ENCODE data around the gene KCNK4. TPM values are rescaled to one million over a fixed set of nuclear protein-coding genes. Genes with fewer than 3 reads are reported as not detected.

Gene KCNK4
- total RNA-seq: under 0.01 TPM in 1 of 2 replicates, not detected in the other

DNA sequence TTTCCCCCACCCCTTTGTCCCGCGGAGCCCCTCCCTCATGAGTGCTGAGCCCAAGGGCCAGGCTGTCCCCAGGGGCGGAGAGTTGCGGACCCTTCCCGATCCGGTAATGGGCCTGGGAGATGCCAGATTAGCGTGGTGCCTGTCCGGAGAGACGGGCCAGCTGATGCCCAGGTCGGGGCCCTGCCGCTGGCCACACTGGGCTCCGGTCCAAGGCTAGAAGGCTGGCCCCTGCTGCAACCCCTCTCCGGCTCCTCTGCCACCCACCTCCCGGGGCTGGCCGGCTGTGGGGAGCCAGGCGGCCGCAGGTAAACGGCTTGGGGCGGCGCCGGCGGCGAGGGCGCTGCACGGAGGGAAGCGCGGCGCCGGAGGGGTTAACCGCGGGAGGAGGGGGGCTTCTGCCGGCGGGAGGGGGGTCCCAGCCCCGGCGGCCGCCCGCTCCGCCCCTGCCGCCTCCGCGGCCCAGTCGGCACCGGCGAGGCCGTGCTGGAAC is at the start of gene KCNK4:
Gene KCNK4, plus strand, starts transcription at position 41 of the 490 bp plus-strand sequence. CDS start 1,717 bp downstream, outside the sequence.

GRCh38 chr11:64246871-64247728 is 44.0 kb upstream of the KCNK4 start, which contains the start of gene PPP1R14B:
TSS of gene PPP1R14B (minus strand) at chr11:64246943. CDS start at chr11:64246673, 270 bp downstream.

GRCh38 chr11:64251016-64251752 is 39.9 kb upstream of the KCNK4 start, which contains the start of gene PLCB3:
TSS of gene PLCB3 (plus strand) at chr11:64251530. CDS start at chr11:64251650, 120 bp downstream.

DNA sequence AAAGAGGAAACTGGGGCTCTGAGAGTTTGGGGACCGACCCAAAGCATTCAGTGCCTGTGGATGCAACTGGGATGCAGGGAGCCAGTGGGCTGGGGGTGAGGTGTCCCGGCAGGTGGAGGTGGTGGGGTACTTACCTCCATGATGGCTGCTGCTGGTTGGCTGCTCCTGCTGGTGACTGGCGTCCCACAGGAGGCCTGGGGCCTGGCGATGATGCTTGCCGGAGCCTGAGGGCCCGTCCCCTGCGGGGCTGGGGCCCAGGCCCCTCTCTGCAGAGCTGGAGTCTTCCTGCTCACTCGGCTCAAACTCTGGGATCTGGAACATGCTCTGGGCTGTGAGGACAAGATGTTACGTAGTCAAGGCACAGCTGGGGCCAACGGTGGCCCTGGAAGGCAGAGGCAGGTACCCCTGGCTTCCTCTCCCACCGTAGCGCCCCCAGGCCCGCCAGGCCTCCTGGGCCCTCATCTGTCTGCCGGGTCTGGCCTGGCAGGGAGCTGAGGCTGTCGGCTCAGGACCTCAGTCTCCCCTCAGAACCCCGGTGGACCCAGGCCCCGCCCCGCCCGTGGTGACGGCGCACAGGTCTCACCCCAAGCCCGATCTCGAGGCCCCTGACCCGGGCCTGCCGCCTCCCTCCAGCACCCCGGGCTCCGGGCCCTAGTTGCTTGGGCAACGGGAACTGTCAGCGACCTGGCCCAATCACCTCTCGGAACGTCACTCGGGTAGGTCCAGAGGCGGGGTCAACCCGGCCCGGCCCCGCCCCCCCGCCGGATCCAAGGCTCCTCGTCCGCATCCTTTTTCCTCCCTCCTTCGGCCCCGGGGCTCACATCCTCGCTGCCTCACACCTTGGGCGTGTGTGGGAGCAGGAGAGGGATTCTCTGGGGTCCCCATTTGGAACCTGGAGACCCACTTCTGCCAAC is 6.8 kb upstream of the KCNK4 start, which contains the start of gene BAD:
Gene BAD, minus strand, starts transcription at position 618 of the 914 bp plus-strand sequence. Its CDS starts 297 bp downstream, at position 321.

DNA sequence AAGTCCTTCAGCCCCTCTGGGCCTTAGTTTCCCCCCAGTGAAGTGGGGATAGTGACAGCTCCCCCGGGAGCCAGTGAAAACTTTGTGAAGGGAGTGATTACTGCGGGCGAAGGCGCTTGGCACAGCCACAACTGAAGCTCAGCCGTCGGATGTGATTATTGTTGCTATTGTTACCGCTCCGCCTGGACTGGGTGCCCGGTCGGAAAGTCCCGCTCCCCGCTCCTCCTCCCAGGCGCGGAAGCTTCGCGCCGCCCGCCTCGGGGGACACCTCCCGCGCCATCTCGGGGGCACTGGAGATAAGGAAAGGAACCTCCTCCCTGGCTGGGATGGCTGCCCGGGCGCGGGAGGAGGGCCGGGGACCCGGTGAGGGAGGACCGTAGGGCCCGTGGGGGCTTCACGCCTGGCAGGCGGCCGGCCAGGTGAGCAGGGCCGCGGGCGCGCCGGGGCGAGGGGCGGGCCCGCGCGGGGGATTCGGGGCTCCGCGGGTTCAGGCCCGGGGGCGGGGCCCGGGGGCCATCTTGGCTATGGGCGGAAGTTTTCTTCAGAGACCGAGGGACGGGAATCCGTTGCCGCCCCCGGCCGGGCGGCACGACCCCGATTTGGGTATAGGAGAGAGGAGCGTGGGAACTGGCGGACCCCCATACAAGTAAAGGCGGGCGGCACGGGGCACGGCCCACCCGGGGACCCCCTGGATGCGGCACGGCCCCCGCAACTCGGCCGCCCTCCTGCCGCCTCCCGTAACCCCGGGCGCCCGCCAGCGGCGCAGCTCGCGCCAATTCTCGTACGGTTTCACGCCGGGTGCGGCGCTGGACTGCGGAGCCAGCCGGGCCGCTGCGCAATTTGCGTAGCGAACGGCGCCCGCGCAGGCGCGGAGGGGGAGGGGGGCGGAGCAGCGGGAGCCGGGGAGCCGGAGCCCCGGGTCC is 5.9 kb upstream of the KCNK4 start, which contains the start of gene GPR137:
Gene GPR137, plus strand, starts transcription at position 887 of the 923 bp plus-strand sequence. CDS start 677 bp downstream, outside the sequence.

GRCh38 chr11:64299847-64300648 is 8.9 kb downstream of the KCNK4 start, which contains the start of gene CATSPERZ:
TSS of gene CATSPERZ (plus strand) at chr11:64300358. CDS start at chr11:64300411, 53 bp downstream.

GRCh38 chr11:64305075-64305690 is 14.1 kb downstream of the KCNK4 start, which contains the start of gene ESRRA:
TSS of gene ESRRA (plus strand) at chr11:64305524. CDS start at chr11:64307180, 1,656 bp downstream.

DNA sequence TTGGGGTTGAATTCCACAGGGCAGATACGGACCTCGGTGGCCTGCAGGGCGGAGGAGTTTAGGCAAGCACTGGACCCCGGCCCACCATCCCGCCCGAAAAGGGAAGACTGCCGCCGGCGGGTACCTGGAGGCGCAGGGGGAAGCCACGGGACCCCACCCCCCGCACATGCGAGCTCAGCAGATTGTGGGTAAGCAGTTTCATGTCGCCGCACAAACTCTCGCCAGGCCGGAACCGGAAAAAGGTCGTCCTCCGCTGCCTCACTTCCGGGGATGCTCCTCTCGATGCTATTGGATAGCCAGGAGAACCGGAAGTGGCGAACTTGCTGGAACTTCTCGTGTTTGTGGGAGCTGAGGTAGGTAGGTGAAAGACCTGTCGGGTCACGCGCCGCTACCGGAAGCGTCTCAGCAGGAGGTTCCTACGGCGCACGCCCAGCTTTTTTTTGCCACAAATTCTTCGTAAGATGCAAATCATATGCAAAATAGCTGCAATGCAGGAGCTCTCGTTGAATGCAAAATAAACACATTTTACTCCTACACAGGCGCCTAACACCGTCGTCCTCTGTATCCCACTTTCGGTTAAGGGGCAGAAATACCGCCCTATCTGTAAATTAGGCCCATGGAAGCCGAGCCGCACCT is 26.3 kb downstream of the KCNK4 start, which contains the start of gene TRMT112:
Gene TRMT112, minus strand, starts transcription at position 235 of the 636 bp plus-strand sequence. Its CDS starts 33 bp downstream, at position 202.

DNA sequence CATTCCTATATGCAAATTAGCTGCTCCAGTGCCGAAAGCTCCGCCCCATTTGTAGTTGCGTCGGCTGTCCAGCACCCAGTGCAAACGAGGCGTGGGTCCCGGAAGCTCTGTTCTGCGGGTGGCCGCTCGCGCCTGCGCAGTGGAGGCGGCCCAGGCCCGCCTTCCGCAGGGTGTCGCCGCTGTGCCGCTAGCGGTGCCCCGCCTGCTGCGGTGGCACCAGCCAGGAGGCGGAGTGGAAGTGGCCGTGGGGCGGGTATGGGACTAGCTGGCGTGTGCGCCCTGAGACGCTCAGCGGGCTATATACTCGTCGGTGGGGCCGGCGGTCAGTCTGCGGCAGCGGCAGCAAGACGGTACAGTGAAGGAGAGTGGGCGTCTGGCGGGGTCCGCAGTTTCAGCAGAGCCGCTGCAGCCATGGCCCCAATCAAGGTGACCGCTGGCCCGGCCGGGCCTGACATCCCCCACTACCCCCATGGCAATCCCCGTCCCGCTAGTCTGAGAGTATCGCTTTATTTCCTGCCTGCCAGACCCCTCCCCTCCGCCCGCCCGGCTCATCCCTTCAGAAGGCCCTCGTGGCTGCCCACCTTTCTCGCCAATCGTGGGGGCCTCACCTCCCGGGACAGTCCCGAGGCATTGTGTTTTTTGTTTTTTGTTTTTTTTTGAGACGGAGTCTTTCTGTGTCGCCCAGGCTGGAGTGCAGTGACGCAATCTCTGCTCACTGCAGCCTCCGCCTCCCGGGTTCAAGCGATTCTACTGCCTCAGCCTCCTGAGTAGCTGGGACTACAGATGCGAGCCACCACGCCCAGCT is 27.1 kb downstream of the KCNK4 start, which contains the start of gene PRDX5:
Gene PRDX5, plus strand, starts transcription at position 161 of the 805 bp plus-strand sequence. Its CDS starts 95 bp downstream, at position 256.

GRCh38 chr11:64339754-64340408 is 48.8 kb downstream of the KCNK4 start, which contains the start of gene CCDC88B:
TSS of gene CCDC88B (plus strand) at chr11:64340204. CDS start at chr11:64340267, 63 bp downstream.

Small RNA genes lying within 50 kb of the gene (small RNA-seq; reads per million reads assigned to genes)
- 0.10 reads per million for gene MIR7155 (ENCODE audit: low replicate concordance)
- gene RF00019 (ENCODE audit: low replicate concordance): not detected

Other genes with a start within 250 kb of the KCNK4 start
- 4.3 and 15.8 TPM in 2 replicates for gene MACROD1, start 125.2 kb upstream of the KCNK4 start, total RNA-seq
- 244 and 265 TPM in 2 replicates for gene STIP1, start 105.1 kb upstream of the KCNK4 start, total RNA-seq
- 3.9 and 10.2 TPM in 2 replicates for gene FERMT3, start 84.6 kb upstream of the KCNK4 start, total RNA-seq
- 47.5 and 50.7 TPM in 2 replicates for gene TRPT1, start 65.1 kb upstream of the KCNK4 start, total RNA-seq
- gene NUDT22, start 65.0 kb upstream of the KCNK4 start, total RNA-seq: 71.6 and 79.7 TPM in 2 replicates
- 7.6 and 7.7 TPM in 2 replicates for gene DNAJC4, start 60.8 kb upstream of the KCNK4 start, total RNA-seq
- gene VEGFB, start 56.7 kb upstream of the KCNK4 start, total RNA-seq: 29.3 and 57.1 TPM in 2 replicates
- gene FKBP2, start 50.2 kb upstream of the KCNK4 start, total RNA-seq: 35.2 and 94.5 TPM in 2 replicates
- 141 and 291 TPM in 2 replicates for gene PPP1R14B, start 44.4 kb upstream of the KCNK4 start, total RNA-seq
- 27.6 and 105 TPM in 2 replicates for gene PLCB3, start 39.8 kb upstream of the KCNK4 start, total RNA-seq
- gene BAD, start 6.6 kb upstream of the KCNK4 start, total RNA-seq: 63.9 and 69.3 TPM in 2 replicates
- 14.7 and 18.0 TPM in 2 replicates for gene GPR137, start 5.5 kb upstream of the KCNK4 start, total RNA-seq
- gene CATSPERZ, start 9.1 kb downstream of the KCNK4 start, total RNA-seq: 0.44 TPM in 1 of 2 replicates, not detected in the other
- gene ESRRA, start 14.2 kb downstream of the KCNK4 start, total RNA-seq: 23.2 and 36.2 TPM in 2 replicates
- 167 and 197 TPM in 2 replicates for gene TRMT112, start 26.3 kb downstream of the KCNK4 start, total RNA-seq
- 124 and 331 TPM in 2 replicates for gene PRDX5, start 26.8 kb downstream of the KCNK4 start, total RNA-seq
- gene CCDC88B, start 48.9 kb downstream of the KCNK4 start, total RNA-seq: 0.66 and 1.4 TPM in 2 replicates
- 38.3 and 101 TPM in 2 replicates for gene RPS6KA4, start 67.9 kb downstream of the KCNK4 start, total RNA-seq

All from placental pericyte (primary cell).